Measurements from ENCODE around the gene PHF2. TPM values are rescaled to one million over a fixed set of nuclear protein-coding genes. Genes with fewer than 3 reads are reported as not detected.

The PHF2 gene
- total and polyA plus RNA-seq, 7 donors = 10.9 to 31.9 (median 21.4) TPM

GRCh38 chr9:93585259-93585658, 8.9 kb downstream of the PHF2 start:
- no peak overlapping the region for H3K4me3 ChIP-seq
- H3K36me3 ChIP-seq = no peaks in the 10 kb centered on the region
- no peaks in the 10 kb centered on the region for H3K27me3 ChIP-seq
- DNase-seq = no peak
- no peak overlapping the region for H3K27ac ChIP-seq
- H3K9me3 ChIP-seq = no peaks in the 10 kb centered on the region
- no peak for TF ChIP-seq POLR2A (IDR thresholded peaks at IDR 0.05)
- TF ChIP-seq EP300 (IDR thresholded peaks at IDR 0.05) = no peak
- TF ChIP-seq CTCF (IDR thresholded peaks at IDR 0.05) = no peak
- TF ChIP-seq POLR2AphosphoS5 (IDR thresholded peaks at IDR 0.05) = no peak
- intact Hi-C loops (cut with DNase I) = no loop called here
- H3K4me1 ChIP-seq = peaks cover 0 to 64% (median 49%) of the 10 kb centered on the region in 4 donors
- WGBS, 2 donors = 97 to 98% methylated on average over 4 of the region's 4 CpGs

GRCh38 chr9:93585695-93586094, 9.3 kb downstream of the PHF2 start:
- H3K9me3 ChIP-seq = no peaks in the 10 kb centered on the region
- TF ChIP-seq POLR2A (IDR thresholded peaks at IDR 0.05) (no peak), POLR2AphosphoS5 (IDR thresholded peaks at IDR 0.05) (no peak), EP300 (IDR thresholded peaks at IDR 0.05) (no peak), CTCF (IDR thresholded peaks at IDR 0.05) (no peak)
- no peak overlapping the region for H3K4me3 ChIP-seq
- H3K36me3 ChIP-seq = no peaks in the 10 kb centered on the region
- intact Hi-C loops (cut with DNase I) = no loop called here
- no peak overlapping the region for H3K27ac ChIP-seq
- H3K4me1 ChIP-seq = peaks cover 0 to 62% (median 48%) of the 10 kb centered on the region in 4 donors
- DNase-seq = no peak
- WGBS, 2 donors = 97 to 98% methylated on average over 4 of the region's 4 CpGs
- H3K27me3 ChIP-seq = no peaks in the 10 kb centered on the region

GRCh38 chr9:93586290-93587057, 10.1 kb downstream of the PHF2 start:
- DNase-seq = no peak
- Histone ChIP-seq H3K4me3 (no peak overlapping the region), H3K4me1 (peaks cover 0 to 62% (median 46%) of the 10 kb centered on the region in 4 donors), H3K27ac (no peak overlapping the region), H3K27me3 (no peaks in the 10 kb centered on the region), H3K9me3 (no peaks in the 10 kb centered on the region), H3K36me3 (no peaks in the 10 kb centered on the region)
- WGBS, 2 donors = 93 to 95% methylated on average over 13 of the region's 13 CpGs
- no peak for TF ChIP-seq EP300 (IDR thresholded peaks at IDR 0.05)
- TF ChIP-seq POLR2AphosphoS5 (IDR thresholded peaks at IDR 0.05) = no peak
- no peak for TF ChIP-seq CTCF (IDR thresholded peaks at IDR 0.05)
- no peak for TF ChIP-seq POLR2A (IDR thresholded peaks at IDR 0.05)
- intact Hi-C loops (cut with DNase I) = no loop called here

- Histone ChIP-seq H3K4me3 (no peak overlapping the region), H3K36me3 (no peaks in the 10 kb centered on the region), H3K27me3 (no peaks in the 10 kb centered on the region), H3K4me1 (peaks cover 0 to 62% (median 45%) of the 10 kb centered on the region in 4 donors), H3K9me3 (no peaks in the 10 kb centered on the region), H3K27ac (no peak overlapping the region)
- DNase-seq = no peak
- 96 to 97% methylated on average over 7 of the region's 7 CpGs for WGBS, 2 donors
- intact Hi-C loops (cut with DNase I) = no loop called here
- TF ChIP-seq POLR2A (IDR thresholded peaks at IDR 0.05) (no peak), CTCF (IDR thresholded peaks at IDR 0.05) (no peak), POLR2AphosphoS5 (IDR thresholded peaks at IDR 0.05) (no peak), EP300 (IDR thresholded peaks at IDR 0.05) (no peak)
These were observed 10.9 kb downstream of the PHF2 start for GRCh38 chr9:93587284-93587650.

Data from sigmoid colon (tissue), 7 donors.